Jurkat, Clone E6-1 (cell line): ENCODE data around the gene NACA2.
"Not testable (repeated sequence)": the region's sequence is repeated elsewhere in the genome, so short reads cannot be mapped to it uniquely, and the experiment has no call there.

Source experiments
- DNase-seq: peaks from one replicate; pipeline ENCODE4 v3.0.0-alpha.2; 2011; ENCODE audit warnings: low read depth, low spot score
- H3K4me3 ChIP-seq: 2 replicates; pipeline ENCODE4 v1.5.1; 2011; ENCODE audit warnings: mild to moderate bottlenecking, low read length, control low read depth, moderate library complexity

The NACA2 gene

GRCh38 chr17:61605692-61606091 lies 14.7 kb upstream of the NACA2 start:
- H3K4me3 ChIP-seq, result no peak overlapping the region
- no peak for DNase-seq

- DNase-seq, result no peak
- H3K4me3 ChIP-seq, result no peak overlapping the region
Measured at GRCh38 chr17:61601297-61601696, 10.3 kb upstream of the NACA2 start.

GRCh38 chr17:61600621-61601020 lies 9.6 kb upstream of the NACA2 start:
- no peak for DNase-seq
- no peak overlapping the region for H3K4me3 ChIP-seq

GRCh38 chr17:61599608-61600007 lies 8.6 kb upstream of the NACA2 start:
- H3K4me3 ChIP-seq, result no peak overlapping the region
- DNase-seq, result no peak

- no peak for DNase-seq
- H3K4me3 ChIP-seq, result no peak overlapping the region
Measured at GRCh38 chr17:61598014-61598413, 7.0 kb upstream of the NACA2 start.

GRCh38 chr17:61597607-61598006 lies 6.6 kb upstream of the NACA2 start:
- DNase-seq, result no peak

GRCh38 chr17:61595418-61596186 lies 4.6 kb upstream of the NACA2 start:
- H3K4me3 ChIP-seq, result no peak overlapping the region
- DNase-seq, result no peak

More at GRCh38 chr17:61597607-61598006, 6.6 kb upstream of the NACA2 start:
- H3K4me3 ChIP-seq, result no peak overlapping the region

GRCh38 chr17:61594294-61594825 lies 3.3 kb upstream of the NACA2 start:
- DNase-seq, result no peak
- H3K4me3 ChIP-seq, result no peak overlapping the region

- DNase-seq, result no peak
- no peak overlapping the region for H3K4me3 ChIP-seq
Measured at GRCh38 chr17:61593426-61593825, 2.4 kb upstream of the NACA2 start.

GRCh38 chr17:61591930-61592329 lies 911 bp upstream of the NACA2 start:
- no peak for DNase-seq
- no peak overlapping the region for H3K4me3 ChIP-seq

GRCh38 chr17:61589990-61590389 lies 1.0 kb downstream of the NACA2 start:
- DNase-seq, result no peak
- H3K4me3 ChIP-seq, result no peak overlapping the region

GRCh38 chr17:61587807-61588660 lies 3.0 kb downstream of the NACA2 start:
- H3K4me3 ChIP-seq, result no peak overlapping the region
- no peak for DNase-seq

GRCh38 chr17:61587242-61587641 lies 3.8 kb downstream of the NACA2 start:
- no peak for DNase-seq
- no peak overlapping the region for H3K4me3 ChIP-seq

- not testable (repeated sequence) for DNase-seq, H3K4me3 ChIP-seq
Measured at GRCh38 chr17:61586622-61587021, 4.4 kb downstream of the NACA2 start.

- DNase-seq, result no peak
- no peak overlapping the region for H3K4me3 ChIP-seq
Measured at GRCh38 chr17:61586031-61586566, 4.9 kb downstream of the NACA2 start.

- no peak overlapping the region for H3K4me3 ChIP-seq
- no peak for DNase-seq
Measured at GRCh38 chr17:61584866-61585265, 6.2 kb downstream of the NACA2 start.

GRCh38 chr17:61584266-61584665 lies 6.8 kb downstream of the NACA2 start:
- no peak overlapping the region for H3K4me3 ChIP-seq

GRCh38 chr17:61583660-61584264 lies 7.3 kb downstream of the NACA2 start:
- DNase-seq, result no peak
- H3K4me3 ChIP-seq, result no peak overlapping the region

More at GRCh38 chr17:61584266-61584665, 6.8 kb downstream of the NACA2 start:
- DNase-seq, result no peak

GRCh38 chr17:61583242-61583641 lies 7.8 kb downstream of the NACA2 start:
- H3K4me3 ChIP-seq, result no peak overlapping the region
- peak; percentile 55 for DNase-seq
